Measurements from ENCODE around the gene SLC35F1.

The SLC35F1 gene

GRCh38 chr6:118197539-118197938 lies 290.5 kb downstream of the SLC35F1 start:
- DNase-seq (ENCODE audit: low read depth in 3 of 3): no peak

DNA sequence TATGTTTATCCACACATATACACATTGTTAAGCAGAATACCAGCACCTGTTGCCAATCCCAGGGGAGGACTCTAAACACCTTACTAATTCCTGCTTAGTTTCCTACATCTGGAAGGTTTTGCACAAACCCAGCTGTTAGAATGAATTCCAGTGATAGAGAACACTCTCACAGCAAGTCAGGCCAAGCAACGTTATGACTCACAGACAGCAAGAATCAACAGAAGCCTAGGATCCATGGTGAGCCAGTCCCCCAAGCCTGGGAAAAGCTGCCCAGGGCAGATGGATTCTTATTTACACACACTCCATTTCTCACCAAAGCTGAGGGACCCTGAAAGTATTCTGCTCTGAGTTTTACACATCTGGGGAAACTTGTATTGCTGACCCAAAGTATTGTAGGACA lies 291.7 kb downstream of the SLC35F1 start:
- DNase-seq (ENCODE audit: low read depth in 3 of 3): no peak

DNA sequence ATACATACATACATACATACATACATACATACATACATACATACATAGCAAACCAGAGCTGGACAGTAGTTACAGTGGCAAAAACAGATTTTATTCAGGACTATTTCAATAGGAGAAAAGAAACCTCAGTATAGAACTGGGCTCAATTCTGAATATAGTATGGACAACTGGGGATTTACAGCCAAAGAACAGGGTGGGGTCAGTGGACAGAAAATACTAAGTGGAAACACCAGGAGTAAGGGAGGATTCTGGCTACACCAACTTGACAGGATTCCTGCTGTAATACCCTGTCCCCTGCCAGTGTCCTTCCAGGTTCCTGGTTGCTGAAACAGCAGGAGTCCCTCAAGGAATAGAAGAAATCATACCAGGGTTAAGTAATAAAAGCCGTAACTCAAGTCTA lies 293.1 kb downstream of the SLC35F1 start:
- DNase-seq (ENCODE audit: low read depth in 3 of 3): no peak

DNA sequence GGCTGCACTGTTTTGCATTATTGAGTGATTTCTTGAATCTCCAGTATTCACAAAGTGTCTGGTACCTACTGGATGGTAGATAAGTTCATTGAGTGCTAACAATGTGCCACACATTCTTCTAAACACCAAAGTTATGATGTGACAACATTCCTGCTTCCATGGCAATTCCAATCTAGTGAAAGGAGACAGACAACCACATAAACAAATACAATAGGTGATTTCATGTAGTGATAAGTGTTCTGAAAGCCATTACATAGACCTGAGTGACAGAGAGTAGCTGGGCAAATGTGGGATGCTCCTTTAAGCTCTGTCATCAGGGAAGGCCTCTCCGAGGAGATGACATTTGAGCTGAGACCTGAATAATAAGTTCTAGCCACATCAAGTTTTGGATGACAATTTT lies 295.5 kb downstream of the SLC35F1 start:
- no peak for DNase-seq (ENCODE audit: low read depth in 3 of 3)

DNA sequence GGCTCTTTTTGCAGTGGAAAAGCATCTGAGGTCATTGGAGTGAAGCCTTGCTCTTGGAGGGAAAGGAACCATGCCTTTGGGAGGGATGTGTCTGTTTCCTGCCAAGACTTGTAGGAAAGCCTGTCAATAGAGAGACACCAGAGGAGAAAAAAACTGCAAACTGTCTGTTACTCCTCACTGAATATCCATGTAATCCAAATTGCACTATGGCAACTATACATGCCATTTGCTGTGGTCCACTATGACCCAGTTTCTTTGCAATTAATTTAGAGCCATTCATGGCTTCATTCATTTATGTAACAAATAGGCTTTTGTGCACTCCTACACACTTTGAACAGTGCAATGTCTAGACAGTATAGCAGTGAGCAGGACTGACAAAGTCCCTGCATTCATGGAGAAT lies 296.5 kb downstream of the SLC35F1 start:
- no peak for DNase-seq (ENCODE audit: low read depth in 3 of 3)

GRCh38 chr6:118206221-118206620 lies 299.2 kb downstream of the SLC35F1 start:
- no peak for DNase-seq (ENCODE audit: low read depth in 3 of 3)

DNA sequence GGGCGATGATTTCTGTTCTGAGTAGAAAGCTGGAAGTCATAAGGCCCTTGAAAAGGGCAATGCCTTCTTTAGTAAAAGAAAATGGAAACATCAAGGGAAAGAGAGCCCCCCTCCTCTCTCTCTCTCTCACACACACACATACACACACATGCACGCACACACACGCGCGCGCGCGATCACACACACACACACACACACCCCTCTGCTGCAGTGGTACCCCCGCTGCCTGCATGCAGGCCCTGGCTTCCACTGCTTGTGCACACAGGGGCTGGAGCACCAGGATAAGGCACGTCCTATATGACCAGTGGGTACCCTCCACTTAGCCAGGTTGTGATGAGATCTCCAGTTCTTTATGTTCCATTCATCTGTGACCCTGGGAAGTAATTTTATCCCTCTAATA lies 300.9 kb downstream of the SLC35F1 start:
- no peak for DNase-seq (ENCODE audit: low read depth in 3 of 3)

DNA sequence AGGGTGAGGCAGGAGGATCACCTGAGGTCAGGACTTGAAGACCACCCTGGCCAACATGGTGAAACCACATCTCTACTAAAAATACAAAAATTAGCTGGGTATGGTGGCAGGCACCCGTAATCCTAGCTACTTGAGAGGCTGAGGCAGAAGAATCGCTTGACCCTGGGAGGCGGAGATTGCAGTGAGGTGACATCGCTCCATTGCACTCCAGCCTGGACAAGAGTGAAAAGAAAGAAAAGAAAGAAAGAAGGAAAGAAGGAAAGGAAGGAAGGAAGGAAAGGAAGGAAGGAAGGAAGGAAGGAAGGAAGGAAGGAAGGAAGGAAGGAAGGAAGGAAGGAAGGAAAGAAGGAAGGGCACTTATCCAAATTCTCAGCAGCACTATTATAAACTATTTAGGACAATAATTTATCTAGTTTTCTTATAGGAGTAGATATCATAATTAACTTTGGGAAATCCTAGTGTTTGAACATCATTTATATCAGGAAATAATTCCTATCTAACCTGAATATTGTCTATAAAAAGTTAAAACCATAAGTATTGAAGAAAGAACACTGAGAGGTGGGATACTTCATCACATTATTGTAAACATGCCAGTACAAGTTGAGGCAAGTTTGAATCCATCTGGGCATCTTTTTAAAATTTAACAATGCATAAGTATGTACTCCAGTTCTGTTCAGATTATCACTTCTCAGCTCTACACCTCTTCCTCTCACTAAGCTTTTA lies 305.5 kb downstream of the SLC35F1 start:
- DNase-seq (ENCODE audit: low read depth in 3 of 3): no peak

- no peak for DNase-seq (ENCODE audit: low read depth in 3 of 3)
Measured at GRCh38 chr6:118215269-118215668, 308.2 kb downstream of the SLC35F1 start.

- no peak for DNase-seq (ENCODE audit: low read depth in 3 of 3)
Measured at GRCh38 chr6:118216751-118217150, 309.7 kb downstream of the SLC35F1 start.

GRCh38 chr6:118218156-118218555 lies 311.1 kb downstream of the SLC35F1 start:
- no peak for DNase-seq (ENCODE audit: low read depth in 3 of 3)

GRCh38 chr6:118220429-118221128 lies 313.5 kb downstream of the SLC35F1 start:
- DNase-seq (ENCODE audit: low read depth in 3 of 3): no peak

DNA sequence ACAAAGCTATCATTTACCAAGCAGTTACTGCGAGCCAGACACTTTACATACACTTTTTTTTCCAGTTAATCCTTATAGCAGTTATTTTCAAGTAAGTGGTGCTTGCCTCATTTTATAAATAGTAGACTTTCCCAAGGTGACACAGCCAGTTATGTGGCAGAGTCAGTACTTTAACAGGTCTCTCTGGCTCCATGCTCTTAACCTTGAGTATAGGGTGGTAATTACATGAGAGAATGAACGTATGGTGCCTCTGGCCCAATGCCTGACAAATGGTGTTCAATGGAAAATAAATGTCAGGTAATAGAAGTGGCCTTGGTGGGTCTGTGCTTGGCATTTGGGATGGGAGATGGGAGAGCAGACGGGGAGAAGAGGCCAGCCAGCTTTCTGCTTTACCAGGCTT lies 316.3 kb downstream of the SLC35F1 start:
- DNase-seq (ENCODE audit: low read depth in 3 of 3): no peak

GRCh38 chr6:118228886-118229285 lies 321.8 kb downstream of the SLC35F1 start:
- no peak for DNase-seq (ENCODE audit: low read depth in 3 of 3)

GRCh38 chr6:118240878-118241528 lies 333.9 kb downstream of the SLC35F1 start:
- DNase-seq (ENCODE audit: low read depth in 3 of 3): no peak

DNA sequence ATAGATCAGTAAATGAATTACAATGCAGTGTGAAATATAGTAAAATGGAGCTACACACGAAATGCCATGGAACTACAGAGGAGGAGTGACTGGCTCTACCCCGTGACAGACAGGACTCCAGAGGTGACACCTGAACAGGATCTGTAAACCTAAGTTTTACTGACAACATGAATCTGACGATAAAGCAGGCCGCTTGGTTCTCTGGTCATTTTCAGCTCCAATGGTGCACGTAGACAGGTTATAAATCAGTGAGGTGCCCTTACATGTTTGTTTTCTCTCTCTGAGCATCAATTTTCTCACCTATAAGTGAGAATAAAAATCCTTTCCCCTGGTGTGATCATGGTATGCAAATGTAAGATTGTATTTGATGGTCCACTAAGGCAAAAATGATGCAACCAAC lies 339.3 kb downstream of the SLC35F1 start:
- no peak for DNase-seq (ENCODE audit: low read depth in 3 of 3)

- no peak for DNase-seq (ENCODE audit: low read depth in 3 of 3)
Measured at GRCh38 chr6:118248171-118248570, 341.1 kb downstream of the SLC35F1 start.

GRCh38 chr6:118249680-118250079 lies 342.6 kb downstream of the SLC35F1 start:
- no peak for DNase-seq (ENCODE audit: low read depth in 3 of 3)

DNA sequence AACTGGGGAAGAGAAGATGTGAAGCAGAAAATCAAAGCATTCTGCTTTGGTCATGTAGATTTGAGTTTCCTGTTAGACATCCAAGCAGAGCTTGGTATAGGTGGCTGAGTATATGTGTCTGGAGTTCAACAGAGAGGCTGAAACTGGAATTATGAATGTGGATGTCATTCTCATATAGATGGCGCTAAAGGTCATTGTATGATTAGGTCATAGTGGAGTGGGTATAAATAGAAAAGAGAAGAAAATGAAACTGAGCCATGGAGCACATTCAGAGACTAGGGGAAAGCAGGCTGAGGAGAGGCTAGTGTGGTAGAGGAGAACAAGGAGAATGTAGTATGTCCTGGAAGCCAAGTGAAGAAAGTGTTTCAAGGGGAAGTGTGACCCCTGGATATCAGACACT lies 345.4 kb downstream of the SLC35F1 start:
- no peak for DNase-seq (ENCODE audit: low read depth in 3 of 3)

DNA sequence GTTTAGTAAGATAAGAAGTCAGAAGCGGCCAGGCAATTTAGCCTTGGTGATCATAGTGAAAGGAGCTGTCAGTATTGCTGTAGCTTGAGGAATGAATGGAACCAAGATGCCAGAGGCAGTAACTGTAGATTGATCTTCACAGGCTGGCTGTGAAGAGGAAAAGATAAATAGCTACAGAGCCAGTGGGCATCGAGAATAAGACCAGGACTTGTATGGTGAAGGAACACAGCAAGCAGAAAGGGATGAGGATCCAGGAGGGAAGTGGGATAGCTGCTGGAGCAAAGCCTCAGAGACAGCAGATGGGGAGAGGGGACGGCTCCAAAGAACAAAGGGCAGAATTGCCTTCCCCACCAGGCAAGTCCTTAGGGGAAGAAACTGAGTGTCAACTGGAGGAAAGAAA lies 346.7 kb downstream of the SLC35F1 start:
- no peak for DNase-seq (ENCODE audit: low read depth in 3 of 3)

GRCh38 chr6:118260833-118261232 lies 353.8 kb downstream of the SLC35F1 start:
- no peak for DNase-seq (ENCODE audit: low read depth in 3 of 3)

DNA sequence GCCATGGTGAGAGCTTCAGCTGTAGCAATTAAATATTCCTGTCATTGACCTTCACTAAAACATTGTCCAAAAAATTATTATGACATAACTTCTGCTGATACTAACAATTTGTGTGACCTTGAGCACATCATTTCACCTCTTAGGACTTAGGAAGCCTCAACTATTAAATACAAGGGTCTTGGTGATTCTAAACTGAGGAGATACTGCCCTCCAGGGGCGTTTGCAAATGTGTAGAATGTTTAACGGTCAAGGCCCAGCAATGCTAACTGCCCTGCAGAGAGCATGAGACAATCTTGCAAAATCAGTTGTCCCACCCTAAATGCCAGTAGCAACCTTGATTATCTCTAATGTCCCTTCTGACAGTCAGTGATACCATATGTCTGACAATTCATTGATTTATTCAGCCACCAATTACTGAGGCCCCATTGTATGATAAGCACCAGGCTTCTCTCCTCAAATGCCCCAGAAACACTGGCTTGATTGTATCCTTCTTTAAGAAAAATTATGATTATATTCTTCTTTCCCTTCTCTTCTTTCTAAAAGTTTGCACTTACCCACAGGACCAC lies 356.9 kb downstream of the SLC35F1 start:
- DNase-seq (ENCODE audit: low read depth in 3 of 3): no peak

- DNase-seq (ENCODE audit: low read depth in 3 of 3): no peak
Measured at GRCh38 chr6:118269659-118270058, 362.6 kb downstream of the SLC35F1 start.

Measured in stimulated activated CD4-positive, alpha-beta T cell treated with anti-CD3 and anti-CD28 coated beads, TNF-alpha, amount 100 ng/mL, for 48 hours (primary cell).